NCI-H345 (cell line): Measurements from ENCODE around the gene TNS2.

Experiments
- DNase-seq: peaks from one replicate; lab custom pipeline; 2025; lab: John Stamatoyannopoulos, UW

Gene TNS2

DNA sequence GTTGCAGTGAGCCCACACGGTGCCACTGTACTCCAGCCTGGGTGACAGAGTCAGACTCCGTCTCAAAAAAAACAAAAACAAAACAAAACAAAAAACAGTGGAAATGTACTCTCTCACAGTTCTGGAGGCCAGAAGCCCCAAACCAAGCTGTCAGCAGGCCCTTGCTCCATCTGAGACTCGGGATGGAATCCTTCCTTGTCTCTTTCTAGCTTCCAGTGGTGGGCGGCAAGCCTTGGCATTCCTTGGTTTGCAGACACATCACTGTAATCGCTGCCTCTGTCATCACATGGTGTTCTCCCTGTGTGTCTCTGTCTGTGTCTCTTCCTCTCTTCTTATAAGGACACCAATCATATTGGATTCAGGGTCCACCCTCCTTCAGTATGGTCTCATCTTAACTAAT, 6.4 kb downstream of the TNS2 start:
- no peak for DNase-seq

DNA sequence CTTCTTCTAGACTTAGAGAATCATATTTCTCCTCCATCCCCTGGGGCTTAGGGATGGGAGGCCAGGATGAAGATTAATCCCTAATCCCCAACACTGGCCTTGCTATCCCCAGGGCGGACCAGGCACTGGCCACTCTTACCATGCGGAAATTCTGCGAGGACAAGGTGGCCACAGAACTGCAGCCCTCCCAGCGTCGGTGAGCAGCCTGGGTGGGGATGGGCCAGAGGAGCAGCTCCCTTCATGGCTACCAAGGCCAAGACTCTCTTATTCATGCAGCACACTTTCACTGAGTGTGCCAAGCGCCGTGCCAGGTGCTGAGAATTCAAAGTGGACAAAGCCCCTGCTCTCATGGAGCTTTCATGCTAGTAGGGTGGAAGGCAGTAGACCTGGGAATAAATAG, 7.0 kb downstream of the TNS2 start:
- DNase-seq: no peak

DNA sequence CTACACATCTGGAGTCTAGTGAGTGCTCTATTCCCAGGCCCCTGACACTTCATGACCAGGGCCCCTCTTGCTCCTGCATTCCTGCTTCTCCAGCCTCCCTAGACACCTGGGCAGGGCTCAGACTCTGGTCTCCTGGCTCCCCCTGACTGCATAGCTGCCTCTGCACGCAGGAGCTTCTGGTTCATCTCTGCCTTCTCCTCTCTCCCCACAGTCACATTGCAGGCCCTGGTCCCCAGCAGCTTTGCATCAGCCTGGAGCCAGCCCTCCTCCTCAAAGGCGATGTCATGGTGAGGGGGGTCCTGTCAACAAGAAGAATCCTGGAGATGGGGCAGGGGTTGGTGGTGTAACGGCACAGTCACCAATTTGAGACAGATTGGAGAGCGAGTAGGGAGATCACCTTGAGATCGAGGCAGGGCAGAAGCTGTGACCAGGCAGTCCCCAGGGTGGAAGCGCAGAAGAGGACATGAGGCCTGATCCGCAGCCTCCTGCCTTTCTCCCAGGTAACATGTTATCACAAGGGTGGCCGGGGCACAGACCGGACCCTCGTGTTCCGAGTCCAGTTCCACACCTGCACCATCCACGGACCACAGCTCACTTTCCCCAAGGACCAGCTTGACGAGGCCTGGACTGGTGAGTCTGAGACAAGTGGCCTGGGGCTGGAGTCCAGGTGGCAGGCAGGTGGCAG, 8.1 kb downstream of the TNS2 start:
- DNase-seq: no peak

DNA sequence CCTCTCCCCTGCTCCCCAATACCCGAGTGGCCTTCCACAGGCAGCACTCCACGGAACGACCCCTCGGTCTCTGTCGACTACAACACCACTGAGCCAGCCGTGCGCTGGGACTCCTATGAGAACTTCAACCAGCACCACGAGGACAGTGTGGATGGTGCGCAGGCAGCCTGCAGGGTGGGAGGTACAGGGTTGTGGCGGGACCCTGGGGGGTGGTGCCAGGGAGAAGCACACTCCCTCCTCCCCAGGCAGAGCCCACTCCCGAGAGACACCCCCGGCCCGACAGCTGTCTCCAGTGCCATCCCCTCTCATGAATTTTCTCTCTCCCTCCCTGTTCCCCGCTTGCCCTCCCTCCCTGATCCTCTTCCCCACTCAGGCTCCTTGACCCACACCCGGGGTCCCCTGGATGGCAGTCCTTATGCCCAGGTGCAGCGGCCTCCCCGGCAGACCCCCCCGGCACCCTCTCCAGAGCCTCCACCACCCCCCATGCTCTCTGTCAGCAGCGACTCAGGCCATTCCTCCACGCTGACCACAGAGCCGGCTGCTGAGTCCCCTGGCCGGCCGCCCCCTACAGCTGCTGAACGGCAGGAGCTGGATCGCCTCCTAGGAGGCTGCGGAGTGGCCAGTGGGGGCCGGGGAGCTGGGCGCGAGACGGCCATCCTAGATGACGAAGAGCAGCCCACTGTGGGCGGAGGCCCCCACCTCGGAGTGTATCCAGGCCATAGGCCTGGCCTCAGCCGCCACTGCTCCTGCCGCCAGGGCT, 9.0 kb downstream of the TNS2 start:
- DNase-seq: no peak

DNA sequence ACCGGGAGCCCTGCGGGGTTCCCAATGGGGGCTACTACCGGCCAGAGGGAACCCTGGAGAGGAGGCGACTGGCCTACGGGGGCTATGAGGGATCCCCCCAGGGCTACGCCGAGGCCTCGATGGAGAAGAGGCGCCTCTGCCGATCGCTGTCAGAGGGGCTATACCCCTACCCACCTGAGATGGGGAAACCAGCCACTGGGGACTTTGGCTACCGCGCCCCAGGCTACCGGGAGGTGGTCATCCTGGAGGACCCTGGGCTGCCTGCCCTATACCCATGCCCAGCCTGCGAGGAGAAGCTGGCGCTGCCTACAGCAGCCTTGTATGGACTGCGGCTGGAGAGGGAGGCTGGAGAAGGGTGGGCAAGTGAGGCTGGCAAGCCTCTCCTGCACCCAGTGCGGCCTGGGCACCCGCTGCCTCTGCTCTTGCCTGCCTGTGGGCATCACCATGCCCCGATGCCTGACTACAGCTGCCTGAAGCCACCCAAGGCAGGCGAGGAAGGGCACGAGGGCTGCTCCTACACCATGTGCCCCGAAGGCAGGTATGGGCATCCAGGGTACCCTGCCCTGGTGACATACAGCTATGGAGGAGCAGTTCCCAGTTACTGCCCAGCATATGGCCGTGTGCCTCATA, 9.7 kb downstream of the TNS2 start:
- no peak for DNase-seq

DNA sequence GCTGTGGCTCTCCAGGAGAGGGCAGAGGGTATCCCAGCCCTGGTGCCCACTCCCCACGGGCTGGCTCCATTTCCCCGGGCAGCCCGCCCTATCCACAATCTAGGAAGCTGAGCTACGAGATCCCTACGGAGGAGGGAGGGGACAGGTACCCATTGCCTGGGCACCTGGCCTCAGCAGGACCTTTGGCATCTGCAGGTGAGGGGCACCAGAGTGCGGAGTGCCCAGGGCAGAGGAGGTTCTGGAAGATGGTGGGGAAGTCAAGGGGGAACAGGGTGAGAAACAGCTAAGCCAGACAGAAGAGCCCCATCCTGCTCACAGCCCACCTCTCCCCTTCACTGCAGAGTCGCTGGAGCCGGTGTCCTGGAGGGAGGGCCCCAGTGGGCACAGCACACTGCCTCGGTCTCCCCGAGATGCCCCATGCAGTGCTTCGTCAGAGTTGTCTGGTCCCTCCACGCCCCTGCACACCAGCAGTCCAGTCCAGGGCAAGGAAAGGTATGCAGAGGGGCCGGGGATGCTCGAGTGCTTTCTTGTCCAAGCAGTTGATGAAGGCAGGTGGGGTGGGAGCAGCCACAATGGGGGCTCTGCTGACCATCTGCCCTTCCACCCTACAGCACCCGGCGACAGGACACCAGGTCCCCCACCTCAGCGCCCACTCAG, 10.3 kb downstream of the TNS2 start:
- no peak for DNase-seq

DNA sequence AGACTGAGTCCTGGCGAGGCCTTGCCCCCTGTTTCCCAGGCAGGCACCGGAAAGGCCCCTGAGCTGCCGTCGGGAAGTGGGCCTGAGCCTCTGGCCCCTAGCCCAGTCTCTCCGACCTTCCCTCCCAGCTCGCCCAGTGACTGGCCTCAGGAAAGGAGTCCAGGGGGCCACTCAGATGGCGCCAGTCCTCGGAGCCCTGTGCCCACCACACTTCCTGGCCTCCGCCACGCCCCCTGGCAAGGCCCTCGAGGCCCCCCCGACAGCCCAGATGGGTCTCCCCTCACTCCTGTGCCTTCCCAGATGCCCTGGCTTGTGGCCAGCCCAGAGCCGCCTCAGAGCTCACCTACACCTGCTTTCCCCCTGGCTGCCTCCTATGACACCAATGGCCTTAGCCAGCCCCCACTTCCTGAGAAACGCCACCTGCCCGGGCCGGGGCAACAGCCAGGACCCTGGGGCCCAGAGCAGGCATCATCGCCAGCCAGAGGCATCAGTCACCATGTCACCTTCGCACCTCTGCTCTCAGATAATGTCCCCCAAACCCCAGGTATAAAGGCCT, 10.9 kb downstream of the TNS2 start:
- DNase-seq: peak; percentile 62

DNA sequence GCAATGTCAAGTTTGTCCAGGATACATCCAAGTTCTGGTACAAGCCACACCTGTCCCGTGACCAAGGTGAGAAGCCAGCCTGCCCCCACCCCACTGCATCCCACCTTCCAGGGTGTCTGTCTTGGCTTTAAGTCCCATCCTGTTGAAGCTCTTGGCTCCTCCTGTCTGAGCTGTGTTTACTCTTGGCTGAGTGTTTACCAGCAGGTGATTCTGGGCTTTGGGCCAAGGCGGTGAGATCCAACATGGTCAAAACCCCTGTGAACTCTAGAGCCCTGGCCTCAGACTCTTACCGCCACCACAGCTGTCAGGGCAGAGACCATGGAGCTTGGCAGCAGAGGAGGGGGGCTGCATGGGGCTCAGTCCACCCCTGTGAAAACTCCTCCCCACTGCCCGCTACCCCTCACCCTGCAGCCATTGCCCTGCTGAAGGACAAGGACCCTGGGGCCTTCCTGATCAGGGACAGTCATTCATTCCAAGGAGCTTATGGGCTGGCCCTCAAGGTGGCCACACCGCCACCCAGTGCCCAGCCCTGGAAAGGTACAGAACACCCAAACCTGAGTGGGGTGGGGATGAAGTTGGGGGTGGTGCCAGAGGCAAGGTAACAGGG, 11.6 kb downstream of the TNS2 start:
- peak; percentile 87 for DNase-seq

DNA sequence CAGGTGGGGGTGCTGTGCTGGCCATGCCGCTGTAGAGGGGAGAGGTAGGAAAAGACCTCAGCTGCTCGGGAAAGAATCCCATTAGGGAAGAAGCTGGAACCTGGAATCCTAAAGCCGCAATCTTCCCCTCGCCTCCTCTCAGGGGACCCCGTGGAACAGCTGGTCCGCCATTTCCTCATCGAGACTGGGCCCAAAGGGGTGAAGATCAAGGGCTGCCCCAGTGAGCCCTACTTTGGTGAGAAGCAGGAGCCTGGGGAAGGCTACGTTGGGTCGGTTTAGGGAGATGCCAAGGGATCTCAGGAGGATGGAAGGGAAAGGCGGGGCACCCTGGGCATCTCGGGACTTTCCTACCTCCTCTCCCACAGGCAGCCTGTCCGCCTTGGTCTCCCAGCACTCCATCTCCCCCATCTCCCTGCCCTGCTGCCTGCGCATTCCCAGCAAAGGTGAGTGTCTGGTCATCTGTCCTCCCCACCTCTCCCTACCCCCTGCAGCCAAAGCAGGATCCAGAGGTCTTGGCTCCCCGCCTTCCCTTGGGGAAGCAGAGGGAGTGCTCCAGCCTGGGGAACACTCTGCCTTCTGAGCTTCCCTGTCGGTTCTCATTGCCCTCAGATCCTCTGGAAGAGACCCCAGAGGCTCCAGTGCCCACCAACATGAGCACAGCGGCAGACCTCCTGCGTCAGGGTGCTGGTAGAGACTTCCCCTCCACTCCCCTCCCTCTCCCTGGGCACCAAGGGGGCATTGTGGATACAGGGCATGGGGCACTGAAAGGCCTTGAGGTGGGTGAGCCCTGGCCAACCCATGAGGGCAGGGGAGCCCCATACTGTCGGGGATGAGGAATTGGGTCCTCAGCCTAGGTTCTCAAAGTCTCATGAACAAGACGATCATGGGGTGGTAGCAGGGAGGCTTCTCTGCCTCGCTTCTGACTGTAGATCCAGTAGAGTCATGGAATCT, 12.4 kb downstream of the TNS2 start:
- DNase-seq: no peak

DNA sequence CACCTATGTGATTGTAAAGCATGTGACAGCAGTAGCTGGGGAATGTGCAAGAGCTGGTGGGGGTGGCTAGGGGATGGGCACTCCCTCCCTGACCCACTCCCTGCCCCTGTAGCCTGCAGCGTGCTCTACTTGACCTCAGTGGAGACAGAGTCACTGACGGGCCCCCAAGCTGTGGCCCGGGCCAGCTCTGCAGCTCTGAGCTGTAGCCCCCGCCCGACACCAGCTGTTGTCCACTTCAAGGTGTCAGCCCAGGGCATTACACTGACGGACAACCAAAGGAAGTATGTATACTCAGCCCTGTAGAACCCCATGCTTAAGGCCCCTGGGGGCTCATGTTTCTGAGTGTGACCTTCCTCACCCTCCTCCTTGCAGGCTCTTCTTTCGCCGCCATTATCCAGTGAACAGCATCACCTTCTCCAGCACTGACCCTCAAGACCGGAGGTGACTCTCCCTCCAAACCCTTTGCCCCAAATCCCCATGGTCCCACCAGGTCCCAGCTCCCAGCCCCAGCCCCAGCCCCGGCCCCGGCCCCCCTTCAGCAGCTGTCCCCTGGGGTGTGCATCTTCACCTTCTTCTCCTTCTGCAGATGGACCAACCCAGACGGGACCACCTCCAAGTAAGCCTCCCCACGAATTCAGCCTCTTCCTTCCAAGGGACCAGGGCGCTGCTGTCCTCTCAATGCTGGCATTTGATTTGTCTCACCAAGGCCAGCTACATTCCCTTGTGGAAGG, 13.3 kb downstream of the TNS2 start:
- DNase-seq: no peak

DNA sequence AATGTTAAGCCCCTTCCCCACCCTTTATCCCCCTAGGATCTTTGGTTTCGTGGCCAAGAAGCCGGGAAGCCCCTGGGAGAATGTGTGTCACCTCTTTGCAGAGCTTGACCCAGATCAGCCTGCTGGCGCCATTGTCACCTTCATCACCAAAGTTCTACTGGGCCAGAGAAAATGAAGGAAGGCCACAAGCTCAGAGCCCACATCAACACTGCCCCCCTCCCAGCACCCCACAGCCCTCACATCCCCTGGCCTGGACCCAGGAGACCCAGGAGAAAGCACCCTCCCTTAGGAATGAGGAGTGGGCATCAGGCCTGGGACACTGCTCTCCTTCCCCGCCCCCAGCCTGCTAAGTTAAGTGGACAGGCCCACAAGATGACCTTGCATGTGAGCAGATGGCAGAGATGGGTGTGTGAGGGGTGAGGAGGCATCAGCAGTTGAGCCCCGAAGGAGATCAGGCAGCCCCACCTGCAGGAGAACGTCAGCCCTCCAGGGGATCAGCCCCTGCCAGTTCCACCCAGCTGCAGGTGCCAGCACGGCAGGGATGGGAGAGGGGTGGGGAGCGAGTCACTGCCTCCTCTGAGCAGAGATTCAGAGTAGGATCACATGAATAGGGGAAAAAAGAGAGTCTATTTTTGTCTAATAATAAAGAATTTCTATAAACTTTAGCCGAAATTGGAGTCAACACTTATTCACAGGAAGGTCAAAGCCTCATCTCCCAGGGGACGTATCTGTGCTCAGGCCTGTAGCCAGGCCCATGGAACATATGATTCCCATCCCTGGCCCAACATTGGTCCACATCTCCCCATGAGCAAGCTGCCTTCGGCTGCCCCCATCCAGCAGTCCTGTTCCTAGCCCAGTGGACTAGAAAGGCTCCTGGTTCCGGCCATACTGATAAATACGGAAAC, 14.1 kb downstream of the TNS2 start:
- DNase-seq: peak; percentile 62

DNA sequence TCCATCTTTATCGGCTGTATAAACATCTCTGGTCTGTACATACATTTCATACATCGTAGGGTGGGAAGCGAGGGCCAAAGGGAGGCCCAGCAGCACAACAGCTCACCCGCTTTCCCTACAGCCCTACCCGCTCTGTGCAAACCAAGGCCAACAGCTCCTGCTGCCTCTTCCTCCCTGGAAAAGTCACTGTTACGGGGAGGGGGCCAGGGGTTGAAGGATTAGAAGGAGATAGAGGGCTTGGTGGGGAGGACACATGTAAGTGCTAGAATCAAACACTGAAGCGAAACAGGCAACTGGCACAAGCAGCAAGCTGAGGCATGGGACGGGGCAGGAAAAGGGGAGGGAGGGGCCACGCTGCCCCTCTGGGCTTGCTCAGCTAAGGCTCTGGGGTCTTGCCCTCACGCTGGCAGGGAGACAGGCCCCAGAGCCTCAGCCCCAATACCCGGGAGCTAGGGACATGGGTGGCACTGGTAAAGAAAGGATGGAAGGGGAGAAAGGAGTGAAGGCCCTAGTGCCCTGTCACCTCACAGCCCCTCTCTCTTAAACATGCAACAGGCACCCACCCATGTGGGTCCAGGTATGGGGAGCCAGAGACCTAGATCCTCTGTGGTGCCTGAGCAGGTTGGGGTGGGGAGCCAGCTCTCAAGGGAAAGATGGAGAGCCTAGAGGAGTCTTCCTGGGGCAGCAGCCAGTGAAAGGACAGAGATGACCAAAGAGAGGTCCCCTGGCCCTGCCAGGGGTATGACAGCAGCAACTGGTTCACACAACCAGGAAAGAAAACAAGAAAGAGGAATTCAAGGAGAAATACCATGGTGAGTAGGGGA, 15.0 kb downstream of the TNS2 start:
- no peak for DNase-seq

DNA sequence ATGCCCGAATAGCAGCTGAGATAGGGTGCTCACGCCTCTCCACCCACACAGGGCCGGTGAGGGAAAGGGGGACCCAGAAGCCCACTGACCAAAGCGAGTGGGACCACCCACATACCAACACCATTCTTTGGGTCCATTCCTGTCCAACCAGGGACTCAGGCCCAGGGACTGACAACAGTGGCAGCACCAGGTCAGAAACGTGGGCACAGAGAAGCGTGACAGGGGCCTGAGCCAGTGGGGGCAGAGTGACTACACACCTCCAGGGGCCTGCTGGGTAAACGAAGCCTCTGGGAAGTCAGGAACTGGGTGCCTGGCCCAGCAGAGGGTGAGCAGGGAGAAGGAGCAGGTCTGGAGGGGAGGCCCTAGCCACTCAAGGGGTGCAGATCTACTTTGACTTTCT, 15.6 kb downstream of the TNS2 start:
- DNase-seq: no peak

DNA sequence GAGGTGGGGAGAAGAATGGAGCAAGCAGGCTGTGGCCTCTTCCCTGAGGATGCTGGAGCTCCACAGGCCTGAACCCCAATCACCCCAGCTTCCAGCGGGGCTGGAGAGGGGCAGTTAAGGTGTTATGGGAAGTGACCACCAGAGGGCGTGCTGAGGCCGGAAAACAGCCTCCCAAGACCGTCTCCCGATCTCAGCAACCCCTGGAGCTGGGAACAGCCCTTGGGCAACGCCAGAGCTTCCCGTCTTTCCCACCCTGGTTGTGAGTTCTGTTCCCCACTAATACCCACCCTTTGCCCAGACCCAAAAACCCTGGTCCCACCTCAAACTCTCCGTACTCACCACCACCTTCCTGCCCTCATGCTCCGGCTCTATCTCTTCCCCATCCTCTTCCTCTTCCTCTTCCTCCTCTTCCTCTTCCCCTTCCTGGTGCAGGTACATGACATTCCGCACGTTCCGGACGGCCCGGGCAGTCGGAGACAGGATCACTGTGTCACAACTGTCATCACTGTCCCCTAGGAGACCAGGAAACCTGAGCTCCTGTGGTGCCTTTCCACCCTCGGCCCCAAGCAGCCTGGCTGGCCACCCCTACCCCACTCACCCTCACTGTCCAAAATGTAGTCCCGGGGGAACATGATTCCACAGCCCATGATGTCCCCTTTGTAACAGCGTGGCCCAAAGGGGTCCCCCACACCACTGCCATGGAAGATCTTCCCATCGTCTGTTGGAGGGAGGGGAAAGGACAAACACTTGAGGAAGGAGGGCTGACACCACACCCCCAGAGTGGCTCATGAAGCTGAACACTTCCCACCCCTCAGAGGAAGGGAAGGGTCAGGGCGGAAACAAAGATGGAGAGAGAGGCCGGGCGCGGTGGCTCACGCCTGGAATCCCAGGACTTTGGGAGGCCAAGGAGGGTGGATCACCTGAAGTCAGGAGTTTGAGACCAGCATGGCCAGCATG, 16.4 kb downstream of the TNS2 start:
- DNase-seq: peak; percentile 69

DNA sequence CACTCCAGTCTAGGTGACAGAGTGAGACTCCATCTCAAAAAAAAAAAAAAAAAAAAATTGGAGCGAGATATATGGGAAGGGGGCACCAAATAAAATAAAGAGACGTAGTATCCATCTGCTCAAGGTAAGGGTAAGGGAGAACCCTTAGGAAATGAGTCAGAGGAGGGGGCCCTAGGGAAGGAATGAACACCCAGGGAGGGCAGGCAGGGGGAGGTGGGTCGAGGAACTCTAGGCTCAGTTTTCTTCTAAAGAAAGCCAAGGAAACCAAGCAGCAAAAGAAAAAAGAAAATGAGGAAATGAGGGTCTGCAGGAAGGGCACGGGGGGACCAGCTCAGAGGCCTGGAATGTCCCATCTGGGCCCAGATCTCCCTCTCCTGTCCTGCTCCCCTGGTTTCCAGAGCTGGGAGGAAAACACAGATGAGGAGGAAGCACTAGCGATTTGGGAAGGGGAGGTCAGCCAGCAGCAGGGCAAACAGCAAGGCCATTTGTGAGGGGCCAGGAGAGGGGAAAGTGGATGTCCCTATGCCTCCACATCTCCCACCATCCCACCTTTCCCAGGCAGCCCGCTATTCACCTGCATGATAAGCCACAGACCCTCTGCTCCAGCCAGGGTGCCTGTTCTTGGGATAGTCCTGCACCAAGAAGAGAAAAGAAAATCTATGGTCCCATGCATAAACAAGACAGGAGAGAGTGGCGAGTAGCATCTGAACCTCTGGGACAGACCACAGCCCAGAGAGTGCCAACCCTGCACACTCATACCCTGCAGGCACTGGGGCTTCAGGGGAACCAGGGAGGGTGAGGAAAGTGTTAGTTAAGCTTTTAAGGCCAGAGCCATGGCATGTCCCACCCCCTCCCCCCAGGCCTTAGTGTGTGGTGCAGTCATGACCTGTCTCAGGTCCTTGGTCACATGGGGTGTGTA, 17.5 kb downstream of the TNS2 start:
- DNase-seq: no peak
